Breast epithelium (tissue), 3 donors: ENCODE results near the gene NDP.

Source experiments
- CTCF ChIP-seq, 3 donors: fragments of 450-650 bp; IDR thresholded peaks; one replicate each; pipeline ENCODE4 v1.5.1; 2016 to 2017; ENCODE audit warnings: antibody characterized with exemption in 3 of 3, mild to moderate bottlenecking in 3 of 3, moderate library complexity in 3 of 3
- POLR2A ChIP-seq: fragments of 450-650 bp; IDR thresholded peaks from one replicate; pipeline ENCODE4 v1.6.1; 2016; ENCODE audit warnings: antibody characterized with exemption, mild to moderate bottlenecking, moderate library complexity
- POLR2AphosphoS5 ChIP-seq, 3 donors: sonication (generic); formaldehyde crosslinking; IDR thresholded peaks; one replicate each; pipeline ENCODE4 v1.6.1; 2017; ENCODE audit warnings: antibody characterized with exemption in 3 of 3

GRCh38 chrX:44020693-44021092 lies 47.5 kb upstream of the NDP start:
- no peak for TF ChIP-seq POLR2A
- no peak for TF ChIP-seq CTCF (IDR thresholded peaks at IDR 0.05)
- TF ChIP-seq POLR2AphosphoS5 (IDR thresholded peaks at IDR 0.05), result no peak
